Measurements from ENCODE around the gene PRSS50.

DNA sequence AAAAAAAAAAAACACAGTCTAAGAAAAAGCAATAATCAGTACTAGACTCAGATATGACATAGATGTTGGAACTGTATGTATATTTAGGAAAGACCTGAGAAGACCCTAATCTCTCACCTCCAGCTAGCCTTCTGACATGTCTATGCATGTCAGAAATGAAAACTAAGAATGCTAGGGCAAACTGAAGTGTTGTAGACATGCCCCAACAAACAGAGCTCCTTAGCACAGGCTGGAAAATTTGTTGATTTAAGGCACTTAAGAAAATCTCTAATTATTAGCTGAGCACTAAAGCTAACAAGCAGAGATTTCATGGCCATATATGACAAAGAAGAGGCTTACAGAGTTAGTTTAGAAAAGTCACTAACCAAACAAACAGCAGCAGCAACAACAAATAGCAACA, 45.5 kb upstream of the PRSS50 start:
- TF ChIP-seq, protein P1, sequence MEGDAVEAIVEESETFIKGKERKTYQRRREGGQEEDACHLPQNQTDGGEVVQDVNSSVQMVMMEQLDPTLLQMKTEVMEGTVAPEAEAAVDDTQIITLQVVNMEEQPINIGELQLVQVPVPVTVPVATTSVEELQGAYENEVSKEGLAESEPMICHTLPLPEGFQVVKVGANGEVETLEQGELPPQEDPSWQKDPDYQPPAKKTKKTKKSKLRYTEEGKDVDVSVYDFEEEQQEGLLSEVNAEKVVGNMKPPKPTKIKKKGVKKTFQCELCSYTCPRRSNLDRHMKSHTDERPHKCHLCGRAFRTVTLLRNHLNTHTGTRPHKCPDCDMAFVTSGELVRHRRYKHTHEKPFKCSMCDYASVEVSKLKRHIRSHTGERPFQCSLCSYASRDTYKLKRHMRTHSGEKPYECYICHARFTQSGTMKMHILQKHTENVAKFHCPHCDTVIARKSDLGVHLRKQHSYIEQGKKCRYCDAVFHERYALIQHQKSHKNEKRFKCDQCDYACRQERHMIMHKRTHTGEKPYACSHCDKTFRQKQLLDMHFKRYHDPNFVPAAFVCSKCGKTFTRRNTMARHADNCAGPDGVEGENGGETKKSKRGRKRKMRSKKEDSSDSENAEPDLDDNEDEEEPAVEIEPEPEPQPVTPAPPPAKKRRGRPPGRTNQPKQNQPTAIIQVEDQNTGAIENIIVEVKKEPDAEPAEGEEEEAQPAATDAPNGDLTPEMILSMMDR (conservative IDR thresholded peaks at IDR 0.05 in 1 of 2, IDR thresholded peaks at IDR 0.05 in 1 of 2; ENCODE audit: extremely low read depth in 1 of 2, insufficient read depth in 1 of 2, low read depth in 1 of 2, low read length in 2 of 2), result no peak
- TF ChIP-seq EZH2 (IDR thresholded peaks at IDR 0.05; ENCODE audit: borderline replicate concordance, low read length), result no peak

Data from mammary epithelial cell (primary cell).